IPS-15b (cell line): ENCODE measurements around the gene LIPT2.

Source experiments
- H3K27me3 ChIP-seq: one replicate; pipeline ENCODE4 v1.6.1; 2013; ENCODE audit warnings: low read length; ENCODE audit not compliant: control insufficient read depth, insufficient read depth
- H3K36me3 ChIP-seq: one replicate; pipeline ENCODE4 v1.6.1; 2013; ENCODE audit warnings: low read length; ENCODE audit not compliant: control insufficient read depth, insufficient read depth
- H3K4me1 ChIP-seq: one replicate; pipeline ENCODE4 v1.6.1; 2013; ENCODE audit warnings: mild to moderate bottlenecking, low read length; ENCODE audit not compliant: control insufficient read depth, insufficient read depth
- H3K4me3 ChIP-seq: one replicate; pipeline ENCODE4 v1.5.1; 2013; ENCODE audit warnings: low read depth, low read length
- H3K9ac ChIP-seq: one replicate; pipeline ENCODE4 v1.6.1; 2013; ENCODE audit warnings: low read depth, mild to moderate bottlenecking, low read length
- H3K9me3 ChIP-seq: one replicate; pipeline ENCODE4 v1.6.1; 2013; ENCODE audit warnings: mild to moderate bottlenecking, low read length; ENCODE audit not compliant: control insufficient read depth, insufficient read depth

The LIPT2 gene

GRCh38 chr11:74462009-74462408 lies 31.5 kb downstream of the LIPT2 start:
- H3K36me3 ChIP-seq = no peaks in the 10 kb centered on the region
- H3K9me3 ChIP-seq = no peaks in the 10 kb centered on the region
- H3K4me1 ChIP-seq = no peaks in the 10 kb centered on the region
- H3K9ac ChIP-seq = no peak overlapping the region
- peaks cover 17% of the 10 kb centered on the region for H3K27me3 ChIP-seq
- H3K4me3 ChIP-seq = no peak overlapping the region

GRCh38 chr11:74460481-74461154 lies 32.9 kb downstream of the LIPT2 start:
- no peak overlapping the region for H3K9ac ChIP-seq

GRCh38 chr11:74460065-74460464 lies 33.5 kb downstream of the LIPT2 start:
- H3K36me3 ChIP-seq = no peaks in the 10 kb centered on the region
- no peak overlapping the region for H3K4me3 ChIP-seq
- no peak overlapping the region for H3K9ac ChIP-seq
- H3K9me3 ChIP-seq = no peaks in the 10 kb centered on the region
- peaks cover 6% of the 10 kb centered on the region for H3K27me3 ChIP-seq
- no peaks in the 10 kb centered on the region for H3K4me1 ChIP-seq

More at GRCh38 chr11:74460481-74461154, 32.9 kb downstream of the LIPT2 start:
- no peak overlapping the region for H3K4me3 ChIP-seq
- no peaks in the 10 kb centered on the region for H3K9me3 ChIP-seq
- H3K27me3 ChIP-seq = peaks cover 6% of the 10 kb centered on the region
- no peaks in the 10 kb centered on the region for H3K4me1 ChIP-seq
- H3K36me3 ChIP-seq = no peaks in the 10 kb centered on the region

- Histone ChIP-seq H3K36me3 (no peaks in the 10 kb centered on the region), H3K27me3 (peaks cover 6% of the 10 kb centered on the region), H3K4me1 (no peaks in the 10 kb centered on the region), H3K9me3 (no peaks in the 10 kb centered on the region), H3K9ac (no peak overlapping the region), H3K4me3 (no peak overlapping the region)
Observed at GRCh38 chr11:74459584-74459983, 33.9 kb downstream of the LIPT2 start.

GRCh38 chr11:74457356-74457755 lies 36.2 kb downstream of the LIPT2 start:
- Histone ChIP-seq H3K4me1 (no peaks in the 10 kb centered on the region), H3K36me3 (no peaks in the 10 kb centered on the region), H3K27me3 (no peaks in the 10 kb centered on the region), H3K4me3 (no peak overlapping the region), H3K9me3 (no peaks in the 10 kb centered on the region), H3K9ac (no peak overlapping the region)

GRCh38 chr11:74453373-74453975 lies 40.0 kb downstream of the LIPT2 start:
- no peak overlapping the region for H3K9ac ChIP-seq
- H3K4me1 ChIP-seq = no peaks in the 10 kb centered on the region
- H3K9me3 ChIP-seq = no peaks in the 10 kb centered on the region
- no peaks in the 10 kb centered on the region for H3K27me3 ChIP-seq
- no peaks in the 10 kb centered on the region for H3K36me3 ChIP-seq
- H3K4me3 ChIP-seq = no peak overlapping the region

- Histone ChIP-seq H3K27me3 (no peaks in the 10 kb centered on the region), H3K36me3 (no peaks in the 10 kb centered on the region), H3K9ac (no peak overlapping the region), H3K4me1 (no peaks in the 10 kb centered on the region), H3K4me3 (no peak overlapping the region), H3K9me3 (no peaks in the 10 kb centered on the region)
Observed at GRCh38 chr11:74452366-74452765, 41.2 kb downstream of the LIPT2 start.

GRCh38 chr11:74450318-74450717 lies 43.2 kb downstream of the LIPT2 start:
- no peaks in the 10 kb centered on the region for H3K36me3 ChIP-seq
- no peak overlapping the region for H3K9ac ChIP-seq
- H3K4me3 ChIP-seq = no peak overlapping the region
- no peaks in the 10 kb centered on the region for H3K9me3 ChIP-seq
- no peaks in the 10 kb centered on the region for H3K4me1 ChIP-seq
- H3K27me3 ChIP-seq = no peaks in the 10 kb centered on the region

GRCh38 chr11:74449369-74449931 lies 44.1 kb downstream of the LIPT2 start:
- no peak overlapping the region for H3K4me3 ChIP-seq
- H3K9ac ChIP-seq = no peak overlapping the region
- no peaks in the 10 kb centered on the region for H3K9me3 ChIP-seq
- no peaks in the 10 kb centered on the region for H3K36me3 ChIP-seq
- H3K4me1 ChIP-seq = no peaks in the 10 kb centered on the region
- no peaks in the 10 kb centered on the region for H3K27me3 ChIP-seq

GRCh38 chr11:74447720-74448119 lies 45.8 kb downstream of the LIPT2 start:
- Histone ChIP-seq H3K27me3 (no peaks in the 10 kb centered on the region), H3K36me3 (no peaks in the 10 kb centered on the region), H3K9me3 (no peaks in the 10 kb centered on the region), H3K9ac (no peak overlapping the region), H3K4me3 (no peak overlapping the region), H3K4me1 (peaks cover 3% of the 10 kb centered on the region)

GRCh38 chr11:74446532-74446938 lies 47.0 kb downstream of the LIPT2 start:
- Histone ChIP-seq H3K9me3 (no peaks in the 10 kb centered on the region), H3K4me3 (no peak overlapping the region)

GRCh38 chr11:74444173-74444826 lies 49.2 kb downstream of the LIPT2 start:
- Histone ChIP-seq H3K9me3 (no peaks in the 10 kb centered on the region), H3K4me1 (peaks cover 3% of the 10 kb centered on the region), H3K27me3 (no peaks in the 10 kb centered on the region), H3K9ac (no peak overlapping the region), H3K4me3 (no peak overlapping the region), H3K36me3 (no peaks in the 10 kb centered on the region)

More at GRCh38 chr11:74446532-74446938, 47.0 kb downstream of the LIPT2 start:
- Histone ChIP-seq H3K9ac (no peak overlapping the region), H3K36me3 (no peaks in the 10 kb centered on the region), H3K27me3 (no peaks in the 10 kb centered on the region), H3K4me1 (peaks cover 3% of the 10 kb centered on the region)
